ENCODE results near the gene CFAP97D1.

Gene CFAP97D1

DNA sequence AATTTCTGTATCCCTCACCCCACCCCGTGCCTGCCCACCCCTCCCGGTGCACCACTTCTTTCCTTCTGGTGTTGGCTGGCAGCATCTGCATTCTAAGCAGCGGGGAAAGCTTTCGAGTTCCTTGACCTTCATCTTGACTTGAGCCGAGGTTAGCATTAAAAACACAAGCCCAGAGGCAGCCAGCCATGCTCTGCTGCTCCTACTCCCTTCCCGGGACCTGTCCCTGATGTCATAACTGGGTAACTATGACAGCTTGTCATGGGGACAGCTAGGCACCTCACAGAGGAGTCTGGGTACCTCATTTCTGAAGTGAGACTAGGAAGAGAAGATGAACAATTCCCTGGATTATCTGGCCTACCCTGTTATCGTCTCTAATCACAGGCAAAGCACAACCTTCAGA, at the start of gene CFAP97D1:
TSS of gene CFAP97D1 (plus strand) at position 301 of the 400 bp plus-strand sequence. CDS start at position 329, 28 bp downstream.
- no peak for DNase-seq (ENCODE audit: low read depth in 2 of 2)

DNA sequence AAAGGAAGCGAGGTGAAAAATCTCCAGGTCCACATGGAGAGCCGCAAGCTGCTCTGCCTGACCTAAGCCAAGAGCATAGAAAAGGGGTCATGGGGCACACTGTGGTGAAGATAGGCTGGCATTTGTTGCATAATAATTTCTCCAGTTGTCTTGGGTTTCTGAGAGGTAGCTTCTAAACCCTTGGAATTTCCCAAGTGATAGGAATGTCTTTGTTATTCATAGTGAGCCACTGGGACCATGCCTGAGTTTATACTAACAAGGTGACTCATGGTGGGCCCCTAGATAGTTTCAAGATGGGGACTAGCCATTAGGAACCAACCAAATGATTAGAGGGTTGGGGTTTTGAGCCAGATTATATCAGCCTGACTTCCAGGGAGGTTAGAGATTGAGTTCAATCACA, 47.3 kb upstream of the CFAP97D1 start:
- no peak for DNase-seq (ENCODE audit: low read depth in 2 of 2)

DNA sequence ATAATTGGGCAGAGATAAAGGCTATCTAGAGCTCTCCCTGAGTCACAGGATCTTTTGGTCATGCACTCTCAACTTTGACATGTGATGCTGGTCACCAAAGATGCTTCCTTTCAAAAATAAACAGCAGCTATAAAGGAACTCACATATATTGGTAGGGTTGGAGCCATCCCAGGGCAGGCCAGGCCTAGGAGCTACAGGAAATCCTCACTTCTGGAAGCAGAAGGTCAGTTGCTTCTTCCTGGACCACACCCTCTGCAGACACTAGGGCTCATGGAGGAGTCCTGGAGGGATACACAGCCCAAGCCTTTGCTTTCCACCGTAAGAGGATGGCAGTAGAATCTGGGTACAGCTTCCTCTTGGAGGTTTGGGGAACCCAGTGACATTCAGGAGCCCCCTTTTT, 46.3 kb upstream of the CFAP97D1 start:
- DNase-seq (ENCODE audit: low read depth in 2 of 2): no peak

DNA sequence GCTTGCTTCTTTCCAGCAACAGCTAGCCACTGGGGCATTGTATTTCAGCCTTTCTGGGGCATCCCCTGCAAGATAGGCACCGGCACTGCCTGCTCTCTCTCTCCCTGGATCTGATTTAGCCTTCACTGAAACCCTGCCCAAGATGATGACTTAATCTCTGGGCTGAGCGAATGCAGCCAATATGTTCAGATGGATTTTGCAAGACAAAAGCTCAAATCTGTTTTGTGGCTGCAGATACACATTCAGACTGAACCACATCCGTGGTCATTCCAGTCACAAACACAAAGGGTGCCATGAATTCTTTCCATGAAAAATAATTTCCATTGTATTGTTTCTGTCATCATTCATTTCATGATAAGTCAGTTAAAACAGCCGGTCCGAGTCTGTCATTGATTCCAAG, 45.9 kb upstream of the CFAP97D1 start:
- DNase-seq (ENCODE audit: low read depth in 2 of 2): no peak

DNA sequence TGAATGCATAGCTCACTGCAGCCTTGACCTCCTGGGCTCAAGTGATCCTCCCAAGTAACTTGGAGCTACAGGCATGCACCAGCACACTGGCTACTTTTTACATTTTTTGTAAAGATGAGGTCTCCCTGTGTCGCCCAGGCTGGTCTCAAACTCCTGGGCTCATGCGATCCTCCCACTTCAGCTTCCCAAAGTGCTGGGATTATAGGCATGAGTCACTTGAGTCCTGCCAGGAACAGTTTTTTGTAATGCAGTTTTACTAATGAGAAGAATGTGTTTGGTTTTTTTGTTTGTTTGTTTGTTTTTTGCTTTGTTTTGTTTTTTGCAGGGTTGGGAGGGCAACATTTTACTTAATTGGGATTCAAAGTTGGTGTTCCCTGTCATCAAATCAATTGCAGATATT, 43.8 kb upstream of the CFAP97D1 start:
- DNase-seq (ENCODE audit: low read depth in 2 of 2): no peak

DNA sequence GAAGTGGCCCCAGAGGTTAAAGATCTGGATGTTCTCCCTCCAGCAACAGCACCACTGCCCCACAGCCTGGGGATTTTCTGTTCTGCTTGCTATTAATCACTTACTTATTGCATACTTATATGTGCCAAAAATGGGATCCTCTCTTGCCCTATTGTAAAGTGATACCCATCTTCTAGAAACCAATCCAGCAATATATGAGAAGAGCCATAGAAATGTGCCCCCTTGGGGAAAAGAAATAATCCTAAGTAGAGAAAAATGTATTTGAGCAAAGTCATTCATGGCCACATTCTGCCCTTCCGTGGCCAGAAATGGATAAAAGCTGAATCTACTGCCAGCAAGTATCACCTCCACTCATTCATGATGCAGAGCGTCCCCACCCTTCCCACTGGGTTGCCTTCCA, 42.5 kb upstream of the CFAP97D1 start:
- no peak for DNase-seq (ENCODE audit: low read depth in 2 of 2)

DNA sequence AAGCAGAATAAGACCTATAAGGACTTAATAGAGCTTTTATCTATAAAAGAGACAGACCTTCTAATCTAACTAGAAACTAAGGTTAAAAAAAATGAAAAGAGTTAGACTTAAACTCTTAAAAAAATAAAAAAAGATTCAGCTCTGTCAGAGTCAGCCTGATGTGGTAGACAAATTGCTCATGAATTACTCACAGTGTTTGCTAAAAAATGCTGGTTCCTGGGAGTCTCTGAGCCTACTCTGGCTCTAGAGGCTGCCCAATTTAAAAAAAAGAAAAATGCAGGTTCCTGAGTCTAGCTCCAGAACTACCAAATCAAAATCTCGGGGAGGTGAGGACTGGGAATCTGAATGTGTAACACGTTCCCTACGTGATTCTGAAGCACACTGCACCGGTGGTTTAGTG, 39.7 kb upstream of the CFAP97D1 start:
- no peak for DNase-seq (ENCODE audit: low read depth in 2 of 2)

DNA sequence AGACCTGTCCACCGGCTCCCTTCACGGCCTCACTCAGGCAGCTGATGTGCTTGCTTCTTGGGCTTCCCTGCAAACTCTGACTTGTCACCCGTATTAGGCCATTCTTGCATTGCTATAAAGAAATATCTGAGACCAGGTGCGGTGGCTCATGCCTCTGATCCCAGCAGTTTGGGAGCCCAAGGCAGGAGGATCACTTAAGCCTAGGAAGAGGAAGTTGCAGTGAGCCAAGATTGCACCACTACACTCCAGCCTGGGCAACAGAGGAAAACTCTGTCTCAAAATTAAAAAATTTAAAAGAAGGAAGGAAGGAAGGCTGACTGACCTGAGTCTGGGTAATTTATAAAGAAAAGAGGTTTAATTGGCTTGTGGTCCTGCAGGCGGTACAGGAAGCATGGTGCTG, 38.6 kb upstream of the CFAP97D1 start:
- DNase-seq (ENCODE audit: low read depth in 2 of 2): no peak

DNA sequence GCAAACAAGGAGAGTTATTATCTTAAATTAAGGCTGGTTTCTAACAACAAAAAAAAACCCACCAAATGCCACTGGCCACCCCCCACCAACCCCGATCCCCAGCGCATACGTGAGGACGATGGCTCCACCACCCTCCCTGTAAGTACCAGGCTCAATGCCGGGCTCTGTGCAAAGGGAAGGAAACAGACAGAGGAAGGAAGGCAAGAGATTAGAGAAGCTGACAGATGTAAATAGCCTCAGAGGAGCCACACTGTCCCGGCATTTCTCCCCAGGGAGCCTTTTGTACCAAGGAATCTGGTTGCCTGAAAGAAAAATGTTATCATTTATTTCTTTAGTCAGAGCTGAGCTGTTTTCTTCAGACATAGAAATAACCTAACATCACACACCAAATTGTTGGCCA, 34.7 kb upstream of the CFAP97D1 start:
- DNase-seq (ENCODE audit: low read depth in 2 of 2): no peak

DNA sequence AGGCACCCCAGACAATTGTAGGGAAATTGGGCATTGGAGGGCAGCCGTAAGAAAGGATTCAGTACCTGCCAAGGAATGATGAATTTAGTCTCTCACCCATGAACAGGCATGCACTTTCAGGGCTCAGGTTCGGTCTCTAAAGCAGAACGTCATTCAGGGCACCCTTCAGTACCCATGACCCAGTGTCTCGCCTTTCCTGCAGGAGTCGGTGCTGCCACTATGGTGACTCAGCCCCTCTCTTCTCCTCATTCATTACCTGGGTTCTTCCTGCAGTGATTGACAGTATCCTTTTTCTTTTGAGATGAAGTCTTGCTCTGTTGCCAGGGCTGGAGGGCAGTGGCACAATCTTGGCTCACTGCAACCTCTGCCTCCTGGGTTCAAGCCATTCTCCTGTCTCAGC, 30.1 kb upstream of the CFAP97D1 start:
- DNase-seq (ENCODE audit: low read depth in 2 of 2): no peak

DNA sequence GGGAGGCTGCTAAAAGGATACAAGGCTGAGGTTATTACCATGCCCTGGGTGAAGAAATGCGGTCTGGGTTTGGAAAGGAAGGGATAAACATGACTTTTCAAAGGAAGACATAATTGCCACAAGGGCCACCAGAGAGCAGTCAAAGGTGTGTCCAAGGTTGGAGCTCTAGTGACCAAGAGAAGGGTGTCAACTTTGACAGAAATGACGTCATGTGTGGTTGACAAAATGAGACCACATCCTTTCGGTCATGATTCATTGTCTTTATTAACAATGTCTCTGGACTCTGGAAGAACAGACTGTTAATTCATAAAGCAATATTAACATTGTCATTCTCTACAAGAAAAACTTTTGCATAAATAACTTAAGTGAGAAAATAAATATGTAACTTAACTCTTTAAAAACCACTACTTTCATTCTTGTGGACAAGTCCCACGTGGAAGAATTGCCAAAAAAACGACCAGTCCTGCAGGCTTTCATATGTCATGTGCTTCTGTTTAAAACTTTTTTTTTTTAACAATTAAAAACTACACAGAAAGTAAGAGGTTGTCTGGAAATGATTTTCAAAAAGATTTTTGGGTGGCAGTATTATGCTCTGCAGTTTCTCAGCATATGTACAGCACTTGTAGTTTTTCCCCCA, 26.6 kb upstream of the CFAP97D1 start:
- DNase-seq (ENCODE audit: low read depth in 2 of 2): no peak

DNA sequence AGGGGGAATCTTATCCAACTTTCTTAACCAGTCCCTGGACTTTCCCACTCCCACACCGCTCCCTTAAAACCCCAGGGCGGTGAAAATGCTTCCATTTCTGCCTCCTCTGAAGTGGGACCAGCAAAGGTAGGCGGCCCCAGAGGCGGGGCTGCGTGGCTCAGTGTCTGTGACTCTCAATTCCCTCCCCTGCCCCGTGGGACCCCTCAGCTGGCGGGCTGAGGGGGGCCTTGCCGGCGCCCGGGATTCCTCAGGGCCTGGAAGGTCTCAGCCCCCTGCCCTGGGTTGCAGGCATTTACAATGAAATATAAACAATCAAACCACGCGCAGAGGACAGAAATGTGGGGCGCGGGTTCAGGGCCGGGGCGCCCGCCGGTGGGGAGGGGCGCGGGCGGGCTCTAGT, 25.3 kb upstream of the CFAP97D1 start:
- DNase-seq (ENCODE audit: low read depth in 2 of 2): no peak

DNA sequence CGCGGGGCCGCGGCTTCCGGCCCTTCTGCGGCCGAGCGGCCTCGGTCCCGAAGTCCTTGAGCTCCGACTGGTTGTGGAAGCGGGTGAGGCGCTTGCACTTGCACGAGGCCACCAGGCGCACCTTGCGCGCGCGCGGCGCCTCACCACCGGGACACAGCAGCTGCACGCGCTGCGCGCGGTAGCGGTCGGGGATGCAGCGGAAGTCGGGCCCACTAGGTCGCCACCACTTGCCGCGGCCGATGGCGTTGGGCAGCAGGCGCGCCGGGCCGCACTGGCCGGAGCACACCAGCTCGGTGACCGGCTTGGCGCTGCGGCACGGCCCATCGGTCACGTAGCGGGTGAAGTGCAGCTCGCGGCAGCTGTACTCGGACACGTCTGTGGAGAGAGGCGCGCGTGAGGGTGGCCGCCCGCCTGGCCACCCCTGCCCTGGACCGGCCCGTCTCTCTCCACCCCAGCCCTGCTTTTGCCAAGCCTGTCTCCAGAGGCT, 24.8 kb upstream of the CFAP97D1 start:
- DNase-seq (ENCODE audit: low read depth in 2 of 2): peak in 1 of 2 donors; percentile 15

DNA sequence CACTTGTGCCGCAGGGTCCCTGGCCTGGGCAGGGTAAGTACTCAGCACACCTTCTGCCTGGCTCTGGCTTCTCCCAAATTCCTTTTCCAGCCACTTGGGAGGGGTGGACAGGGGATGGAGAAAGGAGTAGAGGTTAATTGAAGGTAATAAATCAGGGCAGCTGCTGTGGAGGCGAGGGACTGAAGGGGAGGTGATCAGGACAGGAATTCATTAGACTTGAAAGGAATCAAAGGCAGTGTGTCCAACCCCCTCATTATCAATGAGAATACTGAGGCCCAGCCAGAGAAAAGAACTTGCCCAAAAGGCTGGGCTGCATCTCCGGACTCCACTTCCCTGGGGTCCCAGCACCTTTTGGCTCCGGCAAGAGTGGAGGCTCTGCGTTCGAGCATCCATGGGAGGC, 24.0 kb upstream of the CFAP97D1 start:
- DNase-seq (ENCODE audit: low read depth in 2 of 2): no peak

DNA sequence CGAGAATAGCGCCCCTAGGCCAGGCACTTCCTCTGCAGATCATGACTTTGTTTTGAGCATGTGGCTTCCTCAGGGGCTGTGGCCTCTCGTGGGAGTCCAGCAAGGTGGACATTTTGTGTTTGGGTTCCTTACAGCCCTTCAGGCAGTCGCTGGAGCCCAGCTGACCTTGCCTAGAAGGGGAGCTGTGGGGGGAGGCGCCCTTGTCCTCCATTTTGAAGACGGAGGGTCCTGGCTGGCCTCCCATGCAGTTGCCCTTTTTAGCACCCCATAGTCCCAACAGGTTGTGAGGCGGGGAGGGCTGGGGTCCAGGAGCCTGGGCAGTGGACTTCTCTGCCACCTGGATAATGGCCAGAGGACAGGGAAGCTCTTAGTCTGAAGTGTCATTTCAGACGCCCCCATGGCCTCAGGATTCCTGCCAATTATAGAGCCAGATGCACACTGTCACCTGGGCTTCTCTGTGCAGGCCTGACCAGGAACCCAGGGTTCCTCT, 23.0 kb upstream of the CFAP97D1 start:
- no peak for DNase-seq (ENCODE audit: low read depth in 2 of 2)

DNA sequence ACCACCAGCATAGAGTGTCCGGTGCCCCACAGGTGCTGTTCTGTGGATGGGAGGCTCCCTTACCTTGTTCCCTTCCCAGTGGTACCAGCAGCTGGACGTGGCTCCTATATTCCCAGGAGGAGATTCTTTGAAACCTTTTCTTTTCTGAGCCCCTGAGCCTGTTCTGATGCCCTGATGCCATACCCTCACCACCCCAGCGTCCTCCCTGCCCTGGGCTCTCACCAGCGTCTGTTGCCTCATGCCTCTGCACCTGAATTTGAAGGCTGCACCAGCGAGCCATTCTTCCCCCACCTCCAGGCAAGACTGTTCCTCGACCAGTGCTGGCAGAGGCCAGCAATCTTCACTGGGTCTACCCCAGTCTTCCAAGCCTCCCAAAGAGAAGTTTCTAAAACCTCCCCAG, 22.1 kb upstream of the CFAP97D1 start:
- DNase-seq (ENCODE audit: low read depth in 2 of 2): no peak

DNA sequence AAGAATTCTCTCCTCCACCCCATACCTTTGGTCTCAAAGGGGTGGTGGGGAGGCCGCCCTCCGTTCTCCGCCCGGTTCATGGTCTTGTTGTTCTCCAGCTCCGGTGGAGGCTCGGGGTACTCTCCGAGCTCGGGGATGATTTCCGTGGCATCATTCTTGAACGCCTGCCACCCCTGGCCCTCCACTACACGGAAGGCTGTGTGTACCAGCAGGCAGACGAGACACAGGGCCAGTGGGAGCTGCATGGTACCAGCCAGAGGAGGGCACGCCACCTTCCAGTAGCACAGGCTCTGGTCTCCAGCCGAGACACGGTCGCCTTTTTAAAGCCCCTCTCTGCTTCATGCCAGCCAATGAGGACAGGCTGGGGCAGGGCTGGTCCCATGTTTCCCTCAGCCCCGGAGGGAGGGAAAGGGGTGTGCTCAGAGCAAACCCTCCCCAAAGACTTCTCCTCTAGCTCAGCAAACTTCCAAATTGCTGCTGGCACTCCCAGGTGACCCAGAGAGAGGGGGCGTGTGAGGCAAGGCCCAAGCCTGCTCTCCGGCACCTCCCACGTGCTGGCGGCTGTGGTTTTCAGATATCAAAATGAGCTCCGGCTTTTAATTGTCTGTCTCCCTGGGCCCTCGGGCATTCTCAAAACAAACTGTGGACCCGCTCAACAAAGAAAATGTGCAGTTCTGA, 21.6 kb upstream of the CFAP97D1 start, which contains the start of gene SOST:
TSS of gene SOST (minus strand) at position 295 of the 678 bp plus-strand sequence. CDS start at position 245, 50 bp downstream.
- no peak for DNase-seq (ENCODE audit: low read depth in 2 of 2)

DNA sequence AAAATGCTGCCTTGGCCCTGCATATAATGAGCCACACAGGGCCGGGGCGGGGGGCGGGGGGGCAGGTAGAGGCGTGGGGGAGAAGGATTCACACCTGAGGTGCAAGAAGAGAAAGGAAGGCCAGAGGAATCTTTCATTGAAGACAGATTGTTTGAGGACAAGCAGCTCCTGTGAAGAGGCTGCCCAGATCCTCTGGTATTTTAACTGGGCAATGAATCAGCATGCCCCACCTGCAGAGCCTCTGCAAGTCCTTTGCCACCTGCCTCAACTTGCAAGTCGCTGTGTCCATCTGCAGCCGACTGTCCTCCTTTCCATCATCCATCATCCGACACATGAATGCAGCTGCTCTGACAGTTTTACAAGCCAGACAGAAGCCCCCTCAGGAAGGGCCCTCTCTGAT, 20.4 kb upstream of the CFAP97D1 start:
- DNase-seq (ENCODE audit: low read depth in 2 of 2): no peak

DNA sequence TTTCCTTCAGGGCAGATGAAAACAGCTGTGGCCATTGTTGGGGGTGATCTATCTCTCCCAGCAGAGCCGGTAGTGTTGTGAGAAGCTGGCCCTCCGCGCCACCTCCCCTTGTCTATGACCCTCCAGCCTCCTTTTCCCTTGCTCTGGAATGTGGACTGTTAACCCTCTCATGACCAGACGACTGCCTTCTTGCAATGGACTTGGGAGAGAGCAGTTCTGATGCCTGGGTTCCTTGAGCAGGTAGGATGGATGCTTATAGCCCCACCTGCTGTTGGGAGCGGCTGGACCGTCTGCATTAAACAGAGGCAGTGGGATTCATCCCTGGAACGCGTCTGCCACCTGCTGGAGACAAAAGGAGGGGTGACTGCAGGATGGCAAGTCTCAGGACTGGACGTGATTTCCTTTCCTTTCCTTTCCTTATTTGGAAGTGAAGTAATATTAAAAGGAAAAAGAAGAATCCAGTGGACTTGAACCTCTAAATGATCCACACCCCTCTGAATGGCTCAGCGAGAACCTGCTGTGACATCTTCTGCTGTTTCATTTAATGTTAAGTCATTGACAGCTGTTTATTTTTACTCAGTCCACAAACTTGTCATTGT, 19.9 kb upstream of the CFAP97D1 start:
- peak; percentile 70 to 79 for DNase-seq (ENCODE audit: low read depth in 2 of 2)

DNA sequence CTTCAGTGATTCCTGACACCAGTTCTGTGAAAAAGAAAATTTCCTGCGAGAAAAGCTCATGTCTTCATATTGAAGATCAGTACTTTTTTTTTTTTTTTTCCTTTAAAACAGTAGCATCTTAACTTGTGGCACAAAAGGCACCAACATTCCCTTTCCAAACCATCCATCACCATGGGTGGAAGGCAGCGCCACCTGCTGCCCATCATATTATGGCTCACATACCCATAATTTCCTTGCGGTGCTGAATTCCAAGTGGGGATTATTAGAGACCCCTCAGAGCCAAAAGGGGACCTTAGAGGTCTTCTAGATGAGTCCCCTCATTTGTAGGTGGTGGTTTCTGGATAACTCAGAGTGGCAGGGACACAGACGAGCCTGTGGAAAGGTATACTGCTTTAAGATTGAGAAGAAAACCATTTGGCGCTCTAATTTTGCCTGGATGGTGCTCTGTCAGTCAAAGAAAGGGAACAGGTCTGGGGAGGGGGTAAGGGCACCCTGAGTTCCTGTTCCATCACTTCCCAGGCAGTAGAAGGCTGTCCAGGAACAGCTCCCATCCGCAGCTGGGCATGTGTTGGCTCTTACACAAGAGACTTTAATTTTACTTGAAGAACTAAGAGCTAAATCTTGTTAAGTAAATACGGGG, 13.7 kb upstream of the CFAP97D1 start:
- no peak for DNase-seq (ENCODE audit: low read depth in 2 of 2)

DNA sequence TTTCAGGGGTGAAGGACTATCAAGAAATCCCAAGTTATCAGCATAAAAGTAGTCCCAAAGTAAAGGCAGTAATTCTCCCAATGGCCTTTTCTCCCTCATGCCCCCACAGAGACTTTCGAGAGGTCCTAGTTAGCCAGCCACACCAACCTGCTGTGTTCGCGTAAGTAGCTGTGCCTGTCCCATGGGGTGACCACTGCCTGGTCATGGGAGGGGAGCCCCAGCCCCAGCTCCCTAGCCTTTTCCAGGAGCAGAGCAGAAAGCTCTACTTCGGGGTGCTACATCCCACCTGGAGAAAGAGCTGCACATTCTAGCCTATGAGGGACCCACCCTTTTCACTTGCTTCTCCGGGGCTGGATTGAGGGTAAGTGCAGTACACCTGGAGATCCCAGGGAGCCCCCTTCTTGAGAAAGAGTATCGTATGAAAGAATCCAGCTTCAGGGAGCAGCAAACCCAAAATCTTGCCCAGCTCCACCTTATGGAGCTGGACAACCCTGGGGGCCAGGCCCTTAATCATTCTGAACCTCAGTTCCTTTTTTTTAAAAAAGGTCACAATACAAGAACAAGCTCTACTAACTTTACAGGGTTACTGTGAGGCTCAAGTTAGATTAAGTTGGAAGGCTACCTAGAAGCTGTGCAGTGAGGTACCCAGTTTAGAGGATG, 13.1 kb upstream of the CFAP97D1 start:
- no peak for DNase-seq (ENCODE audit: low read depth in 2 of 2)

DNA sequence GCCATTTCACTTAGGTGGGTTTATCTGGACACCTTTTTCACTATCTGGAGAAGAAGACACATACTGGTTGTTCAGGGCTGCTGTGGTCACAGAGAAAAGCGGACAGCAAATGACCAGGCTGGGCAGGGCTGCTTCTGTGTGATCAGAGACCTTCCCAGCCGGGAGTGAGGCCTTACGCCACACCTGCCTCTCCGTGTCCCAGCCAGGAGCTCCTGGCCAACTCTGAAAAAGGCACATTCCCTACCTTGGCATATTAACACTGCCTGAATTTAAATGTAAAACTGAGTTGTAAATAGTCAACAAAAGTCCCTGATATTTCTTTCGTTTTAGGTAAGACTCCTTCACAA, 12.5 kb upstream of the CFAP97D1 start:
- no peak for DNase-seq (ENCODE audit: low read depth in 2 of 2)
